HG03378 (cell line): Measurements from ENCODE around the gene RALB.
"Not testable (repeated sequence)": the region's sequence is repeated elsewhere in the genome, so short reads cannot be mapped to it uniquely, and the experiment has no call there.

Experiments
- ATAC-seq: cut with Tn5 transposase; IDR thresholded peaks from one replicate; pipeline ENCODE4 v1.9.1; 2021; ENCODE audit warnings: mild to moderate bottlenecking, moderate library complexity; ENCODE audit not compliant: unreplicated experiment

The RALB gene

DNA sequence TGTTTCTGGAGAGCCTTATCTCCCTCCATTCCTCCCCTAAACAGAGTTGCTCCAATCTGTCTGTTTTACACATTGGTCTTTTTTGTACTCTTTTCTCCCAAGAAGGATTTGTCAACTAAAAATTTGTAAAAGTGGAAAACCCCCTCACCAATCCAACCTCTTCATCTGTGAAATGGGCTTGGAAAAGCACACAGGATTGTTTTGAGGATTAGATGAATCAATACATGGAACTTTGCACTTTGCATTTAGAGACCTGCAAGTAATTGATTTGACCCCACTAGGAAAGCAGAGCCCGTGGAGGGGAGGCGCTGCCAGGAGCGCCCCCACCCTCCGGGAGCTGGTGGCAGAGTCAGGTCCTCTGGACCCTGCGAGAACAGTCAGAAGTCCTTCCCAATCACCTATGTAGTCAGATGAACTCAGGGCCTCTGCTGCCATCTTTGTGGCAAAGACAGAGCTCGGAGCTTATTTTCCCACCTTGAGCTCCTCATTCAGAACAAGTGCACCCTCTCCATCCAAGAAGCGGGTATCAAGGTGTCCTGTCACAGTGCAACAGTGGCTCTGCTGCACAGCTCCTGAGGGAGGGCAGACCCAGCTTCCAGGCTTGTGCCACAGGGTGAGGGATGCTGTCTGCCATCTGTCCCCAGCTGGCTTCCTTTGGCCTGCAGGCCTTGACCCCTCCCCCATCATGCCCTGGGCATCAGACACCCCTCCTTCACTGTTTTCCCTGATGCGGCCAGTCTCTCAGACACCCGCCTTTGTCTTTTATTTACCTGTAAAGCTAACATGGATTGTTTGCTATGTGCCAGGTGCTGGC is 27.7 kb upstream of the RALB start:
- ATAC-seq = no peak

DNA sequence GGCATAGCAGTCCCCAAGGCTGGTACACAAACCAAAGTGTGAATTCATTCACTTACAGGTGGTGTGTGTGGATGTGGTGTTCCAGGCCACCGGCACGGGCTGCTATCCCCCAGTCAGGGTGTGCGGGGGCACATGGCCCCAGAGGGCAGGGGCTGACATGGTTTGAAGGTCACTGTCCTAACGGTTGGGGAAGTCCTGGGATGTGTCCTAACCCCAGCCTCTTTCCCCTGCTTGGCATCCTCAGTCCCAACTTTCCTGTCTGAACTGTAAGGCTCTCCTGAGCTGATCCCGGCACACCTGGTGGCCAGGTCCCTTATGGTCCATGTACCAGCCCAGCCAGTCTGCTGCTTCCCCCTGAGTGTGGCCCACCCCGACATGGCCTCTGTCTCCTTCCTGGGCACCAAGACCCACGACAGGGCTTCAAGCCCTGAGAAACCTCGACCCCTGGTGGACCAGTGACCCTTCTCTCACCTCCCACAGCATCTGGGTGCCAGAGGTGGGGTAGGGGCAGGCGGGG is 27.0 kb upstream of the RALB start:
- no peak for ATAC-seq

DNA sequence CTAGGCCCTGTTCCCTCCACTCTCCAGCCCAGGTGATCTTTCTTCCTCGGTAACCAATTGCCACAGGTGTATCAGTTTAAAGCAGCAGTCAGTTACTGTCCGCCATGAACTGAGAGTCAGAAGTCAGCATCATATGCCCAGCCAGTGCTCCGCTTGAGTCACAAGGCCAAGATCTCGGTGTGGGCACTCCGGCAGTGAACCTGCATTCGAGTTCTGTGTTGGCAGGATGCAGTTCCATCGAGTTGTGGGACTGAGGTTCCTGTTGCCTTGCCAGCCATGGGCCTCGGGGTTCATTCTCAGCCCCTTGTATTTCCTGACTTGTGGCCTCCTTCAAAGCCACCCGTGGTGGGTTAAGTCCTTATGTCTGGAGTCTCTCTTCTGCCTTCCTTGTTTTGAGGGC is 26.3 kb upstream of the RALB start:
- ATAC-seq = no peak

DNA sequence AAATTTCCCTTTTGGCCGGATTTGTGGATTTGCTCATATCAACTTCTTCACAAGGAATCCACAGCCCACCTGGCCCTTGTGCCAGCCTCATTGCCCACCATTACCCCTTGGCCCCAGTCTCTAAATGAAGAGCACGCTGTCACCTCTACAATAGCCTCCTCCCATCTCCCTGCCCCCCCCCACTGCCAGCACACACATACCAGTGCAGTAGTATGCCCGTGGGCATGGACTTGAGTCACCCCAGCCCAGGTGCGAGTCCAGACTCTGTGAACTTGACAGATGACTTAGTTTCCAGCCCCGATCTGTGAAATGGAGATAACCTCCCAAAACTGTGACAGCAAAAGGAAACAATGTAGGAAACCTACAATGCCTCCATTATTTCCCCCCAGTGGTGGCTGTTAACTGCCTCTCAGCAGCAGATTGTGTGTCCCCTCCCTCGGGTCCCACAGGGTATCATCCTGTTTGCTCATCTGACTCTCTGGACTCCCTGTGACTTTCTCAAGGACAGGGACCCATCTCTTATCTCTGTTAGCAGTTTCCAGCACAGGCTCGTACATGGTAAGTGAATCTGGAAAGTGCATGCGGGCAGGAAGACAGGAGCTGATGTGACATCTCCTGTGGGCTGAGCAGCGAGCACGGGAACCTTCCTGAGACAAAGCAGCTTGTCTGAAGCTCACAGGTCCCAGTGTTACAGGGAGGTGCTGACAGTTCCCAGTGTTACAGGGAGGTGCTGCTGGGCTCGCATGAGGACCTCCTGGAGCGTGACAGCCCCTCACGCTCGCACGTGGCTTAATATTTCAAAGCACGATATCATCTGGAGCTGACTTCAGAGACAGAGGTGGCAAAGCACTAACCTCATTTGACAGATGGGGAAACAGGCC is 25.3 kb upstream of the RALB start:
- ATAC-seq = no peak

DNA sequence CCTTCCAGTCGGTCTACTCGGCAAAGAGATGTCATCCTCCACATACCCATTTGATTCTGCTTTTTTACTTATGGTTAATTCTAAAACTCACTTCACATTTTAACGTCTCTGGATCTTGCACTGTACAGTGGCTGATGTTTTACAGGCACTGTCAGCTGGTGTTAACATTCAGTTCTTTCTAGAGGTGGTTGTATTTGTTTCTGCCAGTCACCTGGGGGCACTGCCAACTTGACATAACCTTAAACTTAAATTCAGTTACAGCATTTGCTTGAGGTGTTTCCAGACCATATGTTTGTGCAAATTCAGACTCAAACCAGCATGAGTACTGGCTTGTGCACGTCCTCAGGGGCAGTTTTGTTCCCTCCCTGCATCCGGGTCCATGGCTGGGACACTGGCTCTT is 24.1 kb upstream of the RALB start:
- no peak for ATAC-seq

DNA sequence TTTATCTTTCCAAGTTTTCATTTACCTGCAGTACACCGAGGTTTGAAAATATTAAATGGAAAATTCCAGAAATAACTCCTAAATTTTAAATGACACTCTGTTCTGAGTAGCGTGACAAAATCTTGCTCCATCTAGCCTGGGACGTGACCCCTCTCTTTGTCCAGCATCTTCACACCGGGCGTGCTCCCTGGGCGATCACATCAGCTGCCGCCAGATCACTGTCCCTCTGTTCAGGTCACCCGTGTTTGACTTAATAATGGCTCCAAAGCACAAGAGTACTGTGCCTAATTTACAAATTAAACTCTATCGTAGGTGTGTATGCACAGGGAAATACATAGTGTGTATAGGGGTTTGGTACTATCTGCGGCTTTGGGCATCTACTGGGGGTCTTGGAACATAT is 23.3 kb upstream of the RALB start:
- no peak for ATAC-seq

DNA sequence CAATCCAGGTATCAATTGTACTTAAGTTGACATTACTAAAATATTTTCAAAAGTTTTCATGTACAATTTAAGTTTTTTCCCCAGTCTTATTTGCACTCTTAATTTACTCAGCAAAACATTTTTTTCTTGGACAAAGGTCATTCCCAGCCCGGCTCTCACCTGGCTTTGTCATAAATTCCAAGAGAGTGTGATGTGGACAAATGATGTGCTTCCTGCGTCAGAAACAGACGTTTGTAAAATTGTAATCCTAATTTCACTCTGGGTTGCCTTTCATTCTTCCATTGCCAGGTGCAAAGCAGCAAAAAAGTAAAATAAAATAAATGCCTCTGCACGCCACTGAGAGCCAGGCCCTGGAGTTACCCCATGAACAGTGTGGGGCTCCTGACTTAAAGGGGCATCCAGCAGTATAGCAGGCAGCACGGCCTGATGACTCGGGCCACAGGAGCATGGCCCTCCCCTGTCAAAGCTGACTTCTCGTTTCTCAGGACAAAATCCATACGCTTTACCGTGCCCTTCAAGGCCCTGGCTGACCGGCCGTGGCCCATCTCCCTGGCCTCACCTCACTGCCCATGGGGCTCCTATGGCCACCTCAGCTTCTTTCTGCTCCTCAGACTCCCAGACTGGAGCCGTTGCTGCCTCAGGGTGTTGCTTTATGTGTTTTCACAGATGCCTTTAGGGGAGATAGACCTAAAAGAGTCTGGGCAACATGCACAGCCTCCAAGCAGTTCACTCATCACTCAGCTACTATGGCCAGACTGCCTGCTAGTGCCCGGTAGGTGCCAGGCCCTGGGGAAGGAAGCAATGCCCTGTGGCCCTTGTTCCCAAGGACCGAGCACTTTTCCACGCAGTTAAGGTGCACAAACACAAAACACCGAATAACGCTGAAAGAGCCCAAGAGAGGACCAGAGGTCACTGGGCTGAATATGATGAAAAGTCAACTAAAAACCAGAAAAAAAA is 21.9 kb upstream of the RALB start:
- ATAC-seq = no peak

DNA sequence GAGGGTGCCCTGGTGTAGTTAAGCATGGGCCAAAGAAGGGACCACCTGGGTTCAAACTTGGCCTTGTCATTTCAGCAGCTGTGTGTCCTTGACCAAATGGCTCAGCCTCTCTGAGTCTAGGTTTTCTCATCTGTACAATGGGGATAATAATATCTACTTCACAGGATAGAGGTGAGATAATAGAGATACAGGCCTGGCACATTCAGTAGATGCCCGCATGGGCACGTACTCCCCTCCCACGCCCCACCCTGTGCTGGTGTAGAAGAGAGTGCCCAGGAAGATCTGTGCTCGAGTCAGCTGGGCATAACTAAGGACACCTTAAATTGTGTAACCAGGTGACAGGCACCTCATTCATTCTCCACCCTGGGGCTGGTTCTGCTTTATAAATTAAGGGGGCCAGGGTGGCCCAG is 21.1 kb upstream of the RALB start:
- ATAC-seq = peak; percentile 17

DNA sequence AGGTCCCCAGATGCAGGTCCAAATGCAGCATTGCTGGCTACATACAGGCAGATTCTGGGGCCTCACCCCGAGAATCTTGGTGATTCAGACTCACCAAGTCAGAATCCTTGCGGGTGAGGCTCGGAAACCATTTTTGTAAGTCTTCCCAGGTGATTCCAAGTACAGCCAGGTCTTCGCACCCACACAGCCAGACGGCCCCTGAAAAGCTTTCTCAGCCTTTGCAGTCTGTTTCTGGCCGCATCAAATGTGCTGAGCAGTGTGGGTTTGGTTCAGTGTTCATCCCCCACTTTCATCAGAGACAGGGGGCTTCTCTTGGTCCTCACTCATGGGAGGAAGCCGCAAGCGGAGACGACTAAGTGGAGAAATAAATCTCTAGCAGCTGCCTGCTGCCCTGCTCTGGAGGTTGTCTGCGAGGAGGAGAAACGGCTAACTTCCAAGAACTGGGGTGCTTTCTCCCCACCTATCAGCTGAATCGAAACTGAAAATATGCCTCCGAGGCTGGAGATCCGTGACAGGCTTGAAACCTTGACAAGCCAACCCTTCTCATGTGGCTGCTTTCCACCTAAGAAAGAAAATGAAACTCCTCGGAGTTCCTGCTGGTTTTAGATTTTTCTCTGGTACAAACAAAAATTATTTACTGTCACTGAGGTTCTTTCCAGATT is 20.5 kb upstream of the RALB start:
- peak; percentile 91 for ATAC-seq

DNA sequence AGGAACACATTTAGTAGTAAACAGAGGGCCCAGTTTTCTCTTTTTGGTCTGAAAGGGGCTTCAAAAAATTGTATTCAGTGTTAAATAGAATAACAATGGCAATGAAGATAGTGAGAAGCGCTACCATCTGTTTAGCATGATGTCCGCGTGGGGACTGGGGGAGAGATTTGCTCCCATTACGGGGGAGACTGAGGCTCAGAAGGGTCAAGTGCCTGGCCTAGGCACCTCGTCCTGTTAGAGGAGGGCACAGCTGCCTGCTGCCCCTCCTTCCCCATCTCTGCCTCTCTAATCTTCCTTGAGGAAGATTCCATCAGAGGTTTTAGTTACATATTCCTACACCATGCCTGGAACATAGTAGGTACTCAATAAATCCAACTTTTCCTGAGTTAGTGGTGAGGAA is 19.4 kb upstream of the RALB start:
- no peak for ATAC-seq

DNA sequence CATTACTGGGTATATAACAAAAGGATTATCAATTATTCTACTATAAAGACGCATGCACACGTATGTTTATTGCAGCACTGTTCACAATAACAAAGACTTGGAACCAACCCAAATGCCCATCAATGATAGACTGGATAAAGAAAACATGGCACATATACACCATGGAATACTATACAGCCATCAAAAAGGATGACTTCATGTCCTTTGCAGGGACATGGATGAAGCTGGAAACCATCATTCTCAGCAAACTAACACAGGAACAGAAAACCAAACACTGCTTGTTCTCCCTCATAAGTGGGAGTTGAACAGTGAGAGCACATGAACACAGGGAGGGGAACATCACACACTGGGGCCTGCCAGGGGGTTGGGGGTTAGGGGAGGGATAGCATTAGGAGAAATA is 17.5 kb upstream of the RALB start:
- ATAC-seq = not testable (repeated sequence)

DNA sequence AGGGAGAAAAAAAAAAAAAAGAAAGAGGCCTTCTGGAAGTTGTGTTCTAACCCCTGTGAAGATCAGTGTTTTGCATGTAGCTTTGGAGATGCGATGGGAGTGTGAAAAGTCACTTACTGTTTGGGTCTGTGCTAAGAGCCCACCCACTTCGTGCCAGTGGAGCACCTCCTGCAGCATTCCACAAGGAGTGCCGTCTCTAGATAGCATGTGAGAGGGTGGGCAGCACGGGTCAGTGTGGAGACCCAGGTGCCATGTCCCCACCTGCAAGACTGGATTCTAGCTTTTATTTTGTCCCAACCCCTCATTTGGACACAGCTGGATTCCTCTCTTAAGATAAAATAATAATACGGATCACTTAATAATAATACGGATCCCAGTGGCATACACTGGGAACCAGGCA is 17.0 kb upstream of the RALB start:
- no peak for ATAC-seq

DNA sequence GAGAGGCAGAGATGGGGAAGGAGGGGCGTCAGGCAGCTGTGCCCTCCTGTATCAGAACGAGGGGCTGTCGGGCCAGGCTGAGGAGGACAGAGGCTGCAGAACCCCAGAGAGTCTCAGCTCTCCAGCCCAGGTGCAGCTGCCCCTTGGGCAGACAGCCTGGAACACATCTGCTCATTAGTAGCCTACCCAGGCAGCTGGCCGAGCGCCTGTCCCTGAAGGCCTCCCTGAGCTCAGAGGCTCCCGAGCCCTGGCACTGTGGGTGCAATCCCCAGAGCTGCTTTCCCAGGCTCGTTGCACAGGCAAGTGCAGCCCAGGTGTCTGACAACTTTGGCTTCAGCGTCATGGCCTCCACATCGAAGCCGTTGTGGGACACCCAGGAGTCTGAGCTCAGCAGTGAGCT is 16.3 kb upstream of the RALB start:
- ATAC-seq = no peak

DNA sequence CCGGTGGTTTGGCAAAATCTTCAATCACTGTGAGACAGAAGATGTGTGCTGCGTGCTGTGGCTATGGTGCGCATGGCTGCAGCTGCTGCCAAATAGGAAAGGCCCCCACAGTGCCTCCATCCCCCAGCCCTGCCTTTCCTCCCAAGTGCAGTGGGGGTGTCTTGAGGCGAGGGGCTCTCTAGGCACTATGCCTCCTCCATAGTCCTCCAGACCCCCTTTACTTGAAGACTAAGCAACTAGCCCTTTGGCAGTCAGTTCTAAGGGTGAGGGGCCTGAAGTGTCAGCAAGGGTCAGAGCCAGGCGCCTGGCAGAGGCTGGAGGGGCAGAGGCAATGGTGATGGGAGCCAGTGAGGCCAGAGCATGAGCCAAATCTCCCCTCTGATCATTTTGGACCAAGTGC is 15.9 kb upstream of the RALB start:
- ATAC-seq = no peak

DNA sequence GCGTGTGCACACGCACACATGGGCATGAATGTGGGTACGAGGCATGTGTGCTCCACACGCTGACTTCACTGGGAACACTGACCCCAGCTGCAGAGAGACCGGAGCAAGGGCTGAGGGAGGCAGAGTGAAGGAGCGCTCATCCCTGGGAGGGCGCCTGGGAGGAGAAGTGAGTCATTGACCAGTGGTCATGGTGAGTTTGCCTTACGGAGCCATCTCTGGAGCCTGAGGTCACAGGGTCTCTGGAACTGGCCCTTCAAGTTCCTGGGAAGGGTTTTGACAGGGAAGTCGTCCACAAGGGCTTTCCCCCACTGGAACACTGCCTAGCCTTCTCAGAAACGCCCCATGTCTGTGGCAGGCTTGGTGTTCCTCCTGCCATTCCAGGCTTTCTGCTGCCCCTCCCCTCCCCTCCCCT is 15.2 kb upstream of the RALB start:
- no peak for ATAC-seq

DNA sequence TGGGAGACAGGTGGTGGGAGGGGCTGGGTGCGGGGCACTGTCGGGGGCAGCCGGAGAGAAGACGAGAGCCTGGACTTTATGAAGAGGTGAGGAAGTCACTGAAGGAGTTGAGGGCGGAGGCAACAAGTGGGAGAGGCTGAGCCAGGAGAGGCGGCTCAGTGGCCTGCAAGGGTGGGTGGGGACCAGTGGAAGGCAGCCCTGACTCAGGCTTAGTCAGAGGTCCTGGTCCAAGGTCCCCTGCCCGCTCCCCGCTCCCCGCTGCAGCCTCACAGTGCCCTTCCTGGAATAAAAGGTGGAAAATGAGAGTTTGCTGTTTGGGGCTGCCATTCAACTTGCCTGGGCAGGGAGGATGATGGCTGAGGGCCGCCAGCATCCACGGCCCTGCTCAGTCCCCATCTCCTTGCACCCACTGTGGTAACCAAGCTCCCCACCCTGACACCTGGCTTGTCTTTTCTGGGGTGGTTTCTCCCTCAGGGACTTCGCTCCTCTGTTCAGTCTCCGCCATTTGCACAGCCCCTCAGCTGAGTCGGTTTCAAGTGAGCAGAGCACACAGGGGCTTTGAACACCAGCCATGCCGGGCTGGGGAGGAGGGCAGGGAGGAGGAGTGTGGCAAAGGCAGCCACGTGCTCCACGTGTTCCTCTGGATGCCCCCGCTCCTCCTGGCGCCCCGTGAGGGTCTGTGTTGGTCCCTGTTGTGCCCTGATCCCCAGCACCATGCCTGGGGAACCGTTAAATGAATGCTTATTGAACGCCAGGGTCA is 13.7 kb upstream of the RALB start:
- no peak for ATAC-seq

DNA sequence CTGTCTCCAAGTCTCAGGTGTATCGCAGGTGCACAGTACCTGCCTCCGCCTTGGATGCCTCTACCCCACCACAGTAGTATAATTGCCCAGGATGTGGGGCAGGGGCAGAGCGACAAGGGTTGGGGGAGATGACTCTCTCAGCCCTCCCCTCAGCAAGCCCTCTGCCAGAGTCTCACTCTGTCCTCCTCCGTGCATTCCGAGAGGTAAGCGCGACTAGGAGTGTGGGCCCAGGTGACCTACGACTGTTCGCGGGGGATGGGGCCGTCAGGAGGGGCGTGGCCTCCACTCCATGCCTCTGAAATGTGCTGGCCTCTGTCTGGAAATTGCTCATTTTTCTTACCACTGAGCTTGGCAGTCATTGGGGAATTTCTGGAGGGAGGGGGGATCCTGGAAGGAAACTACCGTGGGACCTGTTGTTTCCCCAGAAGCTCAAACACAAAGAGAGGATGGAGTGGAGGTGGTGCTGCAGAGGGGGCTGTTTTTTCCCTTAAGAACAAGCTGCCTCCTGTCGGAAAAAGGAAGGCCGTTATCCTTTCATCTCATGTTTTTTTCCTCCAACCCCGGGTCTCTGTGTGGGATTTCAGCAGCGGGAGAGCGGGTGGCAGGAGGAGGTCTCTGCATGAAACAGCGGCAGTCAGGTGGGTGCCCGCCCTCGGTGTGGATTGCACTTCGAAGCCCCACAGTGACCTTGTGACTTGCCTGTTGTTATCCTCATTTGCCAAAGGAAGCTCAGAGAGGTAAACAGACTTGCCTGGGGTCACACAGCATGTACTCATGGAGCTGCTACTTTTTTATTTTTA is 13.0 kb upstream of the RALB start:
- no peak for ATAC-seq

DNA sequence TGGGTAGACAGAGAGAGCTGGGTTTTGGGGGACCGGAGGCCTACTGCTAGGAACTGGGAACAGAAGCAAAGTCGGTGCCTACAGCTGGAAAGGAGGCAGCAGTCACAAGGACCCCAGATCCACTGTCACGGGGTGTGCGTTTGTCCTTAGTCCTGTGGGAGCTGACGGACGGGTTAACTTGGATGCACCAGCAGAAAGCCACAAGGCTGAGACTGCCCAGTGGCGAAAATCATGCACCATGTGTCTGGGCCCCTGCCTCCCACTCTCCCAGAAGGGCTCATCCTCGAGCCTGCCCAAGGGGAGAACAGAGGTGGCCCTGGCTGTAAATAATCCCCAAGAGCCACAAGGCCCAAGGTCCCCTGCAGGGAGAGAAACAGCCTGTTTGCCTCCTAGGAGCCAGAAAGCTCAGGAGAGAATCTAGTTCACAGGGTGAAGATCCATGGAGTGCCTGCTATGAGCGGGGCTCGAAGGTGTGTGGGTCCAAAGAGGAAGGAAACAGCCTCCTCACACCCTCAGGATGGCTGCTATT is 11.7 kb upstream of the RALB start:
- ATAC-seq = no peak

DNA sequence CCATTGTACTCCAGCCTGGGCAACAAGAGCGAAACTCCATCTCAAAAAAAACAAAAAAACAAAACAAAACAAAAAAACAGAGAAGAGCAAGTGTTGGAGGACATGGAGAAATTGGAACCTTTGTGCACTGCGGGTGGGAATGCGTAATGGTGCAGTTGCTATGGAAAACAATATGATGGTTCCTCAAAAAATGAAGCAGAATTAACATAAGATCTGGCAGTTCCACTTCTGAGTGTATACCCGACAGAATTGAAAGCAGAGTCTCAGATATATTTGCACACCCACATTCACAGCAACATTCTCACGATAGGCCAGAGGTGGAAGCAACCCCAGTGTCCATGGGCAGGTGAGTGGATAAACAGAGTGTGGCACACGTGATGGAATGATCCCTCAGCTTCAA is 11.0 kb upstream of the RALB start:
- no peak for ATAC-seq
